C1 segment of cervical spinal cord (tissue), 14 donors: ENCODE measurements around the gene LPA.
"Not testable (repeated sequence)": the region's sequence is repeated elsewhere in the genome, so short reads cannot be mapped to it uniquely, and the experiment has no call there.

Experiments
- DNase-seq, 14 donors: peaks; one replicate each; lab custom pipeline; 2025; lab: John Stamatoyannopoulos, UW

LPA gene, protein sequence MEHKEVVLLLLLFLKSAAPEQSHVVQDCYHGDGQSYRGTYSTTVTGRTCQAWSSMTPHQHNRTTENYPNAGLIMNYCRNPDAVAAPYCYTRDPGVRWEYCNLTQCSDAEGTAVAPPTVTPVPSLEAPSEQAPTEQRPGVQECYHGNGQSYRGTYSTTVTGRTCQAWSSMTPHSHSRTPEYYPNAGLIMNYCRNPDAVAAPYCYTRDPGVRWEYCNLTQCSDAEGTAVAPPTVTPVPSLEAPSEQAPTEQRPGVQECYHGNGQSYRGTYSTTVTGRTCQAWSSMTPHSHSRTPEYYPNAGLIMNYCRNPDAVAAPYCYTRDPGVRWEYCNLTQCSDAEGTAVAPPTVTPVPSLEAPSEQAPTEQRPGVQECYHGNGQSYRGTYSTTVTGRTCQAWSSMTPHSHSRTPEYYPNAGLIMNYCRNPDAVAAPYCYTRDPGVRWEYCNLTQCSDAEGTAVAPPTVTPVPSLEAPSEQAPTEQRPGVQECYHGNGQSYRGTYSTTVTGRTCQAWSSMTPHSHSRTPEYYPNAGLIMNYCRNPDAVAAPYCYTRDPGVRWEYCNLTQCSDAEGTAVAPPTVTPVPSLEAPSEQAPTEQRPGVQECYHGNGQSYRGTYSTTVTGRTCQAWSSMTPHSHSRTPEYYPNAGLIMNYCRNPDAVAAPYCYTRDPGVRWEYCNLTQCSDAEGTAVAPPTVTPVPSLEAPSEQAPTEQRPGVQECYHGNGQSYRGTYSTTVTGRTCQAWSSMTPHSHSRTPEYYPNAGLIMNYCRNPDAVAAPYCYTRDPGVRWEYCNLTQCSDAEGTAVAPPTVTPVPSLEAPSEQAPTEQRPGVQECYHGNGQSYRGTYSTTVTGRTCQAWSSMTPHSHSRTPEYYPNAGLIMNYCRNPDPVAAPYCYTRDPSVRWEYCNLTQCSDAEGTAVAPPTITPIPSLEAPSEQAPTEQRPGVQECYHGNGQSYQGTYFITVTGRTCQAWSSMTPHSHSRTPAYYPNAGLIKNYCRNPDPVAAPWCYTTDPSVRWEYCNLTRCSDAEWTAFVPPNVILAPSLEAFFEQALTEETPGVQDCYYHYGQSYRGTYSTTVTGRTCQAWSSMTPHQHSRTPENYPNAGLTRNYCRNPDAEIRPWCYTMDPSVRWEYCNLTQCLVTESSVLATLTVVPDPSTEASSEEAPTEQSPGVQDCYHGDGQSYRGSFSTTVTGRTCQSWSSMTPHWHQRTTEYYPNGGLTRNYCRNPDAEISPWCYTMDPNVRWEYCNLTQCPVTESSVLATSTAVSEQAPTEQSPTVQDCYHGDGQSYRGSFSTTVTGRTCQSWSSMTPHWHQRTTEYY (N-terminal part only)

DNA sequence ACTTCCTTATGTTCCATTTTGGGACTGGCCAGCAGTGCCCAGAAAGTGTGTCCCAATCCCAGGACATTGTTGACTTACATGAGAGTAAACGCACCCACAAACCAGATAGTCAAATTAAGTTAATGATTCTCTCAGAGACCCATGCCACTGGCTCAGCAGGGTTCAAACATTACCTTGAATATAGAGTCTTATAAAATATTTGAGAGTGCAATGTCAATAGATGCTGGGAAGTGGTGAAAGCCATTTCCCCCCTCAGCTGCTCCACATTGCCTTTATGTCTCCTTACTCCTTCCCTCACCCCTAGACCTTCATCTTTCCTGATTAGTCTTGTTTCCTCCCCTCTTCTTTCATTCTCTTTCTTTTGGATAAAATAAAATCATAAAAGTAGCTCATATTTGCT is at the start of gene LPA:
Gene LPA, minus strand, starts transcription at position 78 of the 400 bp plus-strand sequence. Its CDS starts 61 bp downstream, at position 17.
- not testable (repeated sequence) for DNase-seq

GRCh38 chr6:160708993-160709392 is 44.9 kb upstream of the LPA start:
- DNase-seq: not testable (repeated sequence)

DNA sequence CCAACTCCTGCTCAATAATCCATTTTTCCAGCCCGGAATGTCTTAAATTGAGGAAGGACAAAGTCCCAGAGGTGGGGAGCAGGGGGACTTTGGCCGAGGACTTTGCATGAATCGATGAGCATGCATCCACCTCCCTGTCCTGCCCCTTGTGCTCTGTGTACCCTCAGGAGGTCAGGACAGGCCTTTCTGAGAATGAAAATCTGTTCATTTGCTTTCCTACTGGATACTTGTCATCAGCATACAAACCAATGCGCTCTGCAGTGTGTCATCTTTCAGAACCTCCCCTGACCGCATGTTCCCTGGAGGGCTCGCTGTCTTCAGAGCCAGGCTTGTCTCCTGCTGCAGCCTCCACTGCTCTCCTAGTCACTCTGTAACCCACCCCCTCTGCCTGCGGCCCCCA is 40.6 kb upstream of the LPA start:
- not testable (repeated sequence) for DNase-seq

DNA sequence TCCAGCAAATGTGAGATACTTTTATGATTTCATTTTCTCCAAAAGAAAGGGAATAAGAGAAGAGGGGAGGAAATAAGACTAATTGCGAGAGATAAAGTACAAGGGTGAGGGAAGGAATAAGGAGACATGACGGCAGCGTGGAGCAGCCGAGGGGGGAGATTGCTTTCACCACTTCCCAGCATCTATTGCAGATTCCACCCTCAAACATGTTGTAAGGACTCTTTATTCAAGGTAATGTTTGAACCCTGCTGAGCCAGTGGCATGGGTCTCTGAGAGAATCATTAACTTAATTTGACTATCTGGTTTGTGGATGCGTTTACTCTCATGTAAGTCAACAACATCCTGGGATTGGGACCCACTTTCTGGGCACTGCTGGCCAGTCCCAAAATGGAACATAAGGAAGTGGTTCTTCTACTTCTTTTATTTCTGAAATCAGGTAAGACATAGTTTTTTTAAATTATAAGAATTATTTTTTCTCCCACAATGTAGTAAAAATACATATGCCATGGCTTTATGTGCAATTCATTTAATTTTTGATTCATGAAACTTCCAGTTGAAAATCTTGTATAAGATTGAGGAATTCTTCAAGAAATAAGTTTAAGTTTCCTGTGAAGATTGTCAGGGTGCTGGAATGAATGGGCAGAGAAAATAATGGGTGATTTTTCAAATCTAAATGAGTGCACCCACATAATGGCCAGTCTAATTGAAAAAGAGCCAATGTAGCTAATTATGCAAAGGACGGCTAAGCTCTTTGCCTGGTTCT is 38.0 kb upstream of the LPA start, which contains the start of gene PLG:
Gene PLG, plus strand, starts transcription at position 327 of the 763 bp plus-strand sequence. Its CDS starts 61 bp downstream, at position 388.
- DNase-seq: not testable (repeated sequence)

GRCh38 chr6:160697826-160698225 is 33.8 kb upstream of the LPA start:
- DNase-seq: no peak

DNA sequence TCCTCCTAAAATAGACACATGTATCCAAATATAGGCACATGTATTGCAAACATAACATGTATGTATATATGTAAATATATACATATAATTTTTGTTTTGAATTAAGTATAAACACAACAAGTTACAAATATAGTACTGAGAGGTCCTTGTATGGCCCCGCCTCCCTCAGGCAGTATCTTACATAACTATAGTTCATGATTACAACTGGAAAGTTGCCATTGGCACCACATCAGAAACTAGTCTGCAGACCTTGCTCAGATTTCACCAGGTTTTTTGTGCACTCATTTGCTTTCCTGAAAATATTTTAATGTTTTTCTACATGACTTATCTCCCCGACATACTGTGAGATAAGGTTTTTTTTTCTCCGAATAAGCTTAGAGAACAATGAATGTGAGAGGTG is 32.8 kb upstream of the LPA start:
- not testable (repeated sequence) for DNase-seq

- not testable (repeated sequence) for DNase-seq
Measured at GRCh38 chr6:160695622-160696021, 31.5 kb upstream of the LPA start.

GRCh38 chr6:160695025-160695424 is 30.9 kb upstream of the LPA start:
- DNase-seq: not testable (repeated sequence)

- DNase-seq: no peak
Measured at GRCh38 chr6:160692369-160692959, 28.4 kb upstream of the LPA start.

DNA sequence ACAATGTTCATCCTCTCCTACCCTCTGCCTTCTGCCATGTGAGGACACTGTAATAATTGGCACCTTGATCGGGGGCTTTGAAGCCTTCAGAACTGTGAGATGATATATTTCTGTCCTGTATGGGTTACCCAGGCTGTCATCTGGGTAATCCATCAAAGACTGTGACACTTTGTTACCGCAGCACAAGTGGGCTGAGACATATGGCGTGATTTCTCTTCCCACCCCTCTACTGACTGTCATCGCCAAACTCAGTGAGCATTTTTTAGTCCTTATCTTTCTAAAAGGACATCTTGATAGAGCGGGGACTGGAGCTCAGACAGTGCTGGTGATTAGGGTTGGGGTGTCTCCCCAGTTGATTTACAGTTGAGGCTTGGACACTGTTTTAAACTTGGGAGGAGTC is 27.5 kb upstream of the LPA start:
- DNase-seq: no peak

DNA sequence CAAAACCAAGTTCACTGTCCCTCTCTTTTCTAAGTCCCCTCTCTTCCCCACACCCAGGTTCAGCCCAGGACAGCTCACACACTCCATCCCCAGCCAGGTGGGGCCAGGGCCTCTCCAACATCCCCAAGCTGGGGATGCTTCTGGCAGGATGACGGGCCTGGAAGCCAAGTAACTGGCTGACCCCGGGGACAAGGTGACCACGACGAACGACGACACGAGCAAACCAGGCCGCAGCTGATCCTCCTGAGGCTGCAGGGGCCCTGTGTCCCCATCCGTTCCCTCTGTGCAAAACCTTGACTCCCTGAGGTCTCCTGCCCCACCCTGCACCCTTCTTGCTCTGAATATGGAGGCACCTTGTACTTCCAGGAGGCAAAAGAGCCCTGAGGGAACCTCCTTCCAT is 26.4 kb upstream of the LPA start:
- no peak for DNase-seq

GRCh38 chr6:160685762-160686450 is 21.8 kb upstream of the LPA start:
- DNase-seq: no peak

- DNase-seq: not testable (repeated sequence)
Measured at GRCh38 chr6:160685101-160685761, 21.2 kb upstream of the LPA start.

DNA sequence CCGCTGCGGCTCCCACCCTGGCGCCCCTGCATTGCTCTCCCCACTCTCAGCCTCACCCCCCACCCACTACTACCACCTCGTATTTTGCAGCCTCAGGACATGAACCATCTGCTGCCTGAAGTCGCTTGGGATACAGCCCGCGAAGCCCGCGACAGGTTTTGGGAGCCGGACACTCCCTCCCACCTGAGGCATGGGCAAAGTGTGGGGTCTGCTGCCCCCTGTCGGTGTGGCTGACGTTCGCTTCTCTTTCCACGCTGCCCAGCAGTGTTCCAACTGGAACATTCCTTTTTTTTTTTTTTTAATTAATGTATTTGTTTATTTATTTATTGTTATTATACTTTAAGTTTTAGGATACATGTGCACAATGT is 15.3 kb upstream of the LPA start:
- DNase-seq: no peak

DNA sequence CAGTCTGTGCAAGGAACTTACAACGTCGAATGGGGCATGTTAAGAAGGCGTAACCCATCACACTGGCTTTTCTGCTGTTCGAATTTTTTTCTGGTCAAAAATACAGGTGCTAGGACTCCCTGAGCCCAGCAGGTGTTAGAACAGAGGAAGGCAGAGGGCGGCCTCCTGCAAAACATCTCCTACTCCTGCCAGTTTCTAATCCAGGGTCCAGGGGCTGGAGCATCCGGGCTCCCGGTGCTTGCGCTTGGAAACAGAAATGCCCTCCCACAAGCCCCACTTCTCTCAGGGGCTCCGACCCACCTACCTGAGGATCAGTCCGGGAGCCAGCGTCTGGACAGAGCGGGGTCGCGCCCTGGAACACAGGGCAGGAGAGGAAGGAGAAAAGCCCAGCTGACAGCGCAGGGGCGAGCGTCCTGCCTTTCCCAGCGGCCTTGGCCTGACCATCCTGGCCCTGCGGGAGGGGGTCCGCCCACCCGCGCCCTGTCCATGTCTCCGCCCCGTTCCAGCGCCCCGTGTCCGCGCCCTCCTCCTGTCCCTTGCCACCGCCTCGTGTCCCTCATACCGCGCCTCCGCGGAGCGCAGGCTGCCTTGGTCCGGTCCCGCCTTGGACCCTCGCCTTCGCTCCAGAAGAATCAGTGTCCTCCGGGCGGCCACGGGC is 14.8 kb upstream of the LPA start:
- no peak for DNase-seq

GRCh38 chr6:160678230-160678629 is 14.2 kb upstream of the LPA start:
- DNase-seq: no peak

DNA sequence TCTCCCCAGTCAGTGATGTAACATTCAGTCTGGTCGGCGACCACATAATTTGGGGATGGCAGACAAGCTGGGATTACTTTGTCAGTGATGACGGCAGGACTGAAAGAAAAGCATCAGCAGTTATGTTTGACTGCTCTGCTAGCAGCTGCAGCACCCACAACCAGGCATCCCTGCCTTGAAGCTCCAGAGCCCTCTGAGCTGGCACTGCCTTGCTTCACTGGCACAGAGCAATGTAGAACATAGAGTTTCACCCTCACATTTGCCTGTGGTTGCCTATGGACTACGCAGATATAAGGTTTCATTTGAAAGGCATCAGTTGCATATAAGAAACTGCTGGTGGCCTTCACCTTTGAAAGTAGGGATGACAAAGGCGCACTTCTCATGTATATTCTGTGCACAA is 12.3 kb upstream of the LPA start:
- not testable (repeated sequence) for DNase-seq

DNA sequence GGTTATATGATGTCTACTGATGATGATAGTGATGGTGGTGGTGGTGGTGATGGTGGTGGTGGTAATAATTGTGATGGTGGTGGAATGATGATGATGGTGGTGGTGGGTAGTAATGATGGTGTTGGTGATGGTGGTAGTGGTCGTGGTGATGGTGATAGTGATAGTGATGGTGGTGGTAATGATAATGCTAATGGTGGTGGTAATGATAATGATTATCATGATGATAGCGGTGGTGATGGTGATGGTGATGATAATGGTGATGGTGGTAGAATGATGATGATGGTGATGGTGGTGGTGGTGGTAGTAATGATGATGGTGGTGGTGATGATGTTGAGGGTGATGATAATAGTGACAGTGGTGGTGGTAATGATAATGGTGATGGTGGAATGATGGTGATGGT is 4.5 kb upstream of the LPA start:
- DNase-seq: no peak
